Activated naive CD4-positive, alpha-beta T cell treated with anti-CD3 and anti-CD28 coated beads for 36 hours (primary cell): Measurements from ENCODE around the gene PPM1L. TPM values are rescaled to one million over a fixed set of nuclear protein-coding genes. Genes with fewer than 3 reads are reported as not detected.

ENCODE experiments used
- CTCF ChIA-PET: fragments of 350-600 bp; sonication (Branson Sonifier 250); formaldehyde crosslinking; loops from one replicate; lab custom pipeline; 2021; ENCODE audit warnings: antibody characterized with exemption; lab: Charles Lee
- DNase-seq: peaks from one replicate; pipeline ENCODE4 v3.0.0-alpha.2; 2020
- H3K27ac Mint-ChIP-seq: one replicate; pipeline ENCODE4 v1.8.0; 2021; ENCODE audit warnings: mild to moderate bottlenecking, mixed read lengths
- H3K27me3 Mint-ChIP-seq: one replicate; pipeline ENCODE4 v1.8.0; 2021; ENCODE audit warnings: low read depth, mixed read lengths
- H3K36me3 Mint-ChIP-seq: one replicate; pipeline ENCODE4 v1.8.0; 2021; ENCODE audit warnings: low read depth, mixed read lengths
- H3K4me1 Mint-ChIP-seq: one replicate; pipeline ENCODE4 v1.8.0; 2021; ENCODE audit warnings: low read depth, mixed read lengths
- H3K4me3 Mint-ChIP-seq: one replicate; pipeline ENCODE4 v1.8.0; 2021; ENCODE audit warnings: mild to moderate bottlenecking, moderate library complexity, mixed read lengths
- H3K9me3 Mint-ChIP-seq: one replicate; pipeline ENCODE4 v1.8.0; 2021; ENCODE audit warnings: mixed read lengths
- intact Hi-C: fragments of 100-400 bp; cut with micrococcal nuclease; formaldehyde crosslinking; loops from one replicate; pipeline ENCODE4 v1.15.1; 2023
- total RNA-seq, 2 experiments: library from RNA; stranded (reverse); gene quantifications; one replicate each; pipeline ENCODE4 v1.2.3, GENCODE V29; 2021

PPM1L gene
- total RNA-seq, 2 experiments from 2014 or later, result 2.1 TPM

GRCh38 chr3:160747422-160747821 lies 8.6 kb upstream of the PPM1L start:
- Mint-ChIP-seq H3K27me3 (peaks cover 16% of the 10 kb centered on the region), H3K27ac (no peak overlapping the region), H3K4me3 (no peak overlapping the region), H3K36me3 (no peaks in the 10 kb centered on the region), H3K9me3 (no peaks in the 10 kb centered on the region), H3K4me1 (no peaks in the 10 kb centered on the region)
- no peak for DNase-seq
- CTCF ChIA-PET, result no interaction called here
- intact Hi-C loops, result no loop called here

DNA sequence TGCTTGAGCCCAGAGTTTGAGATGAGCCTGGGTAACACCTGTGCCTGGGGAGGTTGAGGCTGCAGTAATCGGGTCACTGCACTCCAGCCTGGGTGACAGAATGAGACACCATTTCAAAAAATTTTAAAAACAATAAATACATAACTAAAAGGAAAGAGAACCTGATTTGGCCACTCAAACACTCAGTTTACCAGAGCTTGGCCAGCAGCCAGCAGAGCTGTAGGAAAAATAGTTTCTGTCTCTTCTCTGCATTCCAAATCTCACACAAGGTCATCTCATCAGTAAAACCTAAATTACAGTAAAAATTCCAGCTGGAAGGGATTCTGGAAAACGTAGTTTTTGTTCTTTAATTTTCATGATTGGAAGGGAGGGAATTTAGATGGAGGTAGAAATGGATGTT lies 7.8 kb upstream of the PPM1L start:
- intact Hi-C loops, result no loop called here
- CTCF ChIA-PET, result no interaction called here
- DNase-seq, result no peak
- Mint-ChIP-seq H3K36me3 (no peaks in the 10 kb centered on the region), H3K27ac (no peak overlapping the region), H3K4me3 (no peak overlapping the region), H3K4me1 (no peaks in the 10 kb centered on the region), H3K27me3 (peaks cover 8% of the 10 kb centered on the region), H3K9me3 (no peaks in the 10 kb centered on the region)

DNA sequence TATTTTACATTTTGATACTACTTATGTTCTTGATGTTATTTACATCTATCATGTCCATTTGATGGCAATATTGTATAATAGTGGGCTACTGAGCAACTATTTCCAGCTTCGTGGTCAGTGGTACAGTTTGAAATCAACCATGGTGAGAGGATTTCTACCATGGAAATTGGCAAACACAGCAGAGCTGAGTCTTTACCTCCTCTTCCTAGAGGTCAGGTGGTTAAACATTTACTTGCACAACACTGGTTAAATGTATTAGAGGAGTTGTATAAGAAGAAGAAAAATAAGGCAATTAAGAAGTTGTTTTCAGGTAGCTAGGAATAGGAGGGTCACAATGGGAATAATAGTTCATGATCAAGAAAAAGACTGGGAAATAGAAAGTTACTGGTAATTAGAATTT lies 7.2 kb upstream of the PPM1L start:
- H3K27me3 Mint-ChIP-seq, result peaks cover 5% of the 10 kb centered on the region
- H3K9me3 Mint-ChIP-seq, result no peaks in the 10 kb centered on the region
- H3K4me3 Mint-ChIP-seq, result no peak overlapping the region
- intact Hi-C loops, result no loop called here
- H3K4me1 Mint-ChIP-seq, result peaks cover under 1% of the 10 kb centered on the region
- no peak overlapping the region for H3K27ac Mint-ChIP-seq
- no peaks in the 10 kb centered on the region for H3K36me3 Mint-ChIP-seq
- CTCF ChIA-PET, result no interaction called here
- no peak for DNase-seq

DNA sequence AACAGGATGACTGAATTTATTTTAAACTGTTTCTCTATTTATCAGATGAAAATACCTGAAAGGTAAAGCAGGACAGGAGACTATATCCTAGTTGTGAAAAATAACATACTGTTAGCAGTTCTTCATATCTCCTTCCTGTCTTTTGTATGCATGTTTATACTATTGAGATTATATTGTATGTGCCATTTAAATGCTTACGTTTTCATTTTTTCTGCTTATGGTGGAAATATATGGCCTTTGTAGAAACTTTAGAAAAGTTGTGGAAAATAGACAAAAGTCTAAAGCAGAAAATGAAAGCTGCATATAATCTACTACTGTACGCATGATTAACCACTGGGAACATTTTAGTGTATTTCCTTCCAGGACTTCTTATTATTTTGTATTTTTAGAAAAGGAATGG lies 2.1 kb upstream of the PPM1L start:
- Mint-ChIP-seq H3K27me3 (peaks cover 11% of the 10 kb centered on the region), H3K36me3 (peaks cover 1% of the 10 kb centered on the region), H3K9me3 (no peaks in the 10 kb centered on the region), H3K4me3 (peak overlapping the region; percentile 86), H3K27ac (no peak overlapping the region), H3K4me1 (peaks cover 23% of the 10 kb centered on the region)
- CTCF ChIA-PET, result no interaction called here
- intact Hi-C loops, result no loop called here
- no peak for DNase-seq

GRCh38 chr3:160754371-160754854 lies 1.6 kb upstream of the PPM1L start:
- Mint-ChIP-seq H3K9me3 (no peaks in the 10 kb centered on the region), H3K36me3 (peaks cover 1% of the 10 kb centered on the region), H3K4me3 (peak overlapping the region; percentile 86), H3K27me3 (peaks cover 11% of the 10 kb centered on the region), H3K27ac (peak overlapping the region; percentile 86), H3K4me1 (peaks cover 23% of the 10 kb centered on the region)
- CTCF ChIA-PET, result interaction anchor here (0.7 kb wide), 1 partner anchor 346 kb away, joined by 3 read pairs; no protein-coding TSS in a partner anchor
- intact Hi-C loops, result no loop called here
- DNase-seq, result peak; percentile 15

DNA sequence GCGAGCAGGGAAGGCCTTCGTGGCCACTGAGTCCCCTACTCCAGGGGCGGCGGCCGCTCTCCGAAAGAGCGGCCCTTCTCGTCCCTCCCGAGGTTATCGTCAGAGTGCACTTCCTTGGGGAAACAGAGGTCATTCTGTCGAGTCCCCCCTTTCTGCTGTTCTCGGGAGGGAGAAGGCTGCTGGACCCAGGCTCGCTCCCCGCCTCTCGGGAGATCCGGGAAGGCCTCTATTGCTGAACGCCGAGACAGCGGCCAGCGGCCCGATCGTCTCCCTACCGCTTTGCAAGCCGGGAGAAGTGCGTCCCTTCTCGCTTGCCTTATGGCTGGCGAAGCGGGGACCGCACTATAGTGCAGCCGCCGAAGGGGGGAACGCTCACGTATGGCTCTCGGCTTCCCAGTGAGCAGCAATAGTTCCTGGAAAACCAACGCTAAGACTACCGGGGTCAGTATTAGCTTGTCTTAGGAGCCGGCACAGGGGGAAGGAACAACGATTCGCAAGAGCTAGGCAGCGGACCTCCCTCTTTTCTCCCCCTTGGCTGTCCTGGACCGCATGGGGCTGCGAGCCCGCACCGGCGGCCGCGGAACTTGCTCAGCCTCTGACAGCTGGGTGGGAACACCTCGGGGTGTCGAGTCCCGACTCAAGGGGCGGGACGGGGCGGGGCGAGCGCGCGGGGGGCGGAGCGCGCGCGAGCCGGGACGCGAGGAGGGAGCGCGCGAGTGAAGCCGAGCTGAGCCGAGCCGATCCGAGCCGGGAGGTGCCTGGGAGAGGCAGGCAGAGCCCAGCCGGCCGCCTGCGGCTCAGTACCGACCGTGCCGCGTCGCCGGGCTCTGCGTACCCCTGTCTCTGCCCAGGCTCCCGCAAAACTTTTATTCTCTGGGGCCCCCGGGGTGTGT lies 930 bp upstream of the PPM1L start:
- Mint-ChIP-seq H3K4me3 (peak overlapping the region; percentile 86), H3K36me3 (peaks cover 1% of the 10 kb centered on the region), H3K27me3 (peaks cover 12% of the 10 kb centered on the region), H3K4me1 (peaks cover 23% of the 10 kb centered on the region), H3K9me3 (no peaks in the 10 kb centered on the region), H3K27ac (peak overlapping the region; percentile 86)
- CTCF ChIA-PET, result interaction anchor here (0.6 to 0.7 kb wide), 3 partner anchors 173 to 345 kb away, joined by 3 to 4 read pairs (median 3); no protein-coding TSS in a partner anchor
- intact Hi-C loops, result loop anchor here (1.0 to 5.0 kb wide), 8 partner anchors 46 to 528 kb away; partner anchors contain the start of genes C3orf80, IFT80, KPNA4 and NMD3
- DNase-seq, result peak; percentile 90

DNA sequence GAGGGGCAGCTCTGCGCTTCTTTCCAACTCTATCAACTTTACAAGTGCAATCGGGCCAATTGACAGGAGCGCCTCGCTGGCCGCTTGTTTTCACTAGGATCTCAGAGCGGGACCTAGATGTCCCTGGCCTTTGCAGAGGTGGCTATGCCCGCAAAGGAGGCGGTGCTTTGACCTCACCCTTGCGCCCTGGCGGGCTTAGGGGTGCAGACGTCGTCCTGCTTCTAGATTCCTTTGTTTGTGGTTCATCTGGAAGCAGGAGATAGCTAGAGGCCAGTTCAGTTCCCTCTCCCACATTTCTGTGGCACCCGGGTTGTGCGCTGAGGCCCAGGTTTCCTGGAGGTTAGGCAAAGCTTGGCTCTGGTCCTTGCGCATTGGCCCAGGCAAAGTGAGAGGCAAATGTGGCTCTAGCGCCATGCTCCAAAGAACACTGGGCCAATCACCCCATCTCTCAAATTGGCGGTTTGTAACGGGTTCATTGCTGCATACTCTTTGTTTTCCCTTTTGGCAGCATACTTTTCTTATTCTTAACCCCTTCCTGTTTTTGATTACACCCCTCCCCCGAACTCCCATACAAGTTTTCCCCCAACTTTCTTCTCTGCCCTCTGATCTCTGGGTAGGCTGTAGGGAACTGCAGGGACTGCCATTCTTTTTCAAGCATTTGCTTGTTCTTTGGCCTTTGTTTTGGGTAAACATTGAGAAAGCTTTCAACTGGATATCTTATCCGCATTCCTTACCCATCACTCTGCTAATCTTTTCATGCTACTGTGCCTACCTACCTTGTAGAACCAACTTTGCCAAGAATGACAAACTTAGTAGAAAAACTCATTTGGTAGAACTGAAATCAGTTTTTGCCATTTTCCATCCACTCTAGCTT lies 1.4 kb downstream of the PPM1L start:
- Mint-ChIP-seq H3K27me3 (peaks cover 18% of the 10 kb centered on the region), H3K4me3 (peak overlapping the region; percentile 86), H3K27ac (no peak overlapping the region), H3K36me3 (peaks cover 1% of the 10 kb centered on the region), H3K4me1 (peaks cover 23% of the 10 kb centered on the region), H3K9me3 (no peaks in the 10 kb centered on the region)
- intact Hi-C loops, result loop anchor here (5.0 kb wide), 2 partner anchors 170 to 530 kb away; partner anchors contain the start of gene C3orf80
- DNase-seq, result no peak
- CTCF ChIA-PET, result interaction anchor here (0.7 to 1.2 kb wide), 3 partner anchors 68 to 184 kb away, joined by 3 read pairs; no protein-coding TSS in a partner anchor

DNA sequence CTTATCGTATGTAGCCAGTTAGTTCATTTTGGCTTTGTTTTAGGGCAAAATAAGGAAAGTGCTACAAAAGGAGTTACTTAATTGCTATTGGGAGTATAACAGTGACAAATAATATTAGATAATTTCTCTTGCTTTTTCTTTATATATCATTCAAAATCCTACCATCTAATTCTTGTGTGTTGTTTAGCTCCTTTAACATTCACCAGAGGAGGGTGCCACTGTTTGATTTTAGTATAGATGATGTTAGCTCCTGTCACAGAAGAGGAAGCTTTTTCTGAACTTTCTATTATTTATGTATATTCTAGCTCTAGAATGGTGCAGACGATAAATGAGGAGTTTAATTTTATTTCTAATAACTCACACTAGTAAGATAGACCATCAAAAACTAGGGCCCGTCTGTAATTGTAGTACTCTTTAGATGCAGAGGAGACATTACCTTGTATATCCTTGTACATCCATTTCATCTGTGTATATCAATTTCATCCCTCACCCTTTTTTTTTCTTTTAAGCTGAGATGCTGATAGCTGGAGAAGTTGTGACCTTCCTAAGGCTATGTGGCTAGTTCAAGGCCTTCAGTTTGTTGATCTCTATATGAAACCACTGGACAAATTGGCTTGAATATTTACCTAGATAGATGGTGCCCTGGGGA lies 3.0 kb downstream of the PPM1L start:
- Mint-ChIP-seq H3K27ac (no peak overlapping the region), H3K9me3 (no peaks in the 10 kb centered on the region), H3K36me3 (peaks cover 1% of the 10 kb centered on the region), H3K27me3 (peaks cover 23% of the 10 kb centered on the region), H3K4me3 (no peak overlapping the region), H3K4me1 (peaks cover 20% of the 10 kb centered on the region)
- CTCF ChIA-PET, result interaction anchor here (0.6 to 1.2 kb wide), 3 partner anchors 32 to 182 kb away, joined by 3 read pairs; no protein-coding TSS in a partner anchor
- intact Hi-C loops, result loop anchor here (5.0 kb wide), 2 partner anchors 168 to 532 kb away; partner anchors contain the start of gene C3orf80
- no peak for DNase-seq

- Mint-ChIP-seq H3K4me1 (no peaks in the 10 kb centered on the region), H3K9me3 (no peaks in the 10 kb centered on the region), H3K36me3 (no peaks in the 10 kb centered on the region), H3K27ac (no peak overlapping the region), H3K27me3 (peaks cover 12% of the 10 kb centered on the region), H3K4me3 (no peak overlapping the region)
- intact Hi-C loops, result no loop called here
- CTCF ChIA-PET, result interaction anchor here (1.5 kb wide), 1 partner anchor 76 kb away, joined by 3 read pairs; no protein-coding TSS in a partner anchor
- no peak for DNase-seq
These were observed 7.0 kb downstream of the PPM1L start for GRCh38 chr3:160763073-160763472.

DNA sequence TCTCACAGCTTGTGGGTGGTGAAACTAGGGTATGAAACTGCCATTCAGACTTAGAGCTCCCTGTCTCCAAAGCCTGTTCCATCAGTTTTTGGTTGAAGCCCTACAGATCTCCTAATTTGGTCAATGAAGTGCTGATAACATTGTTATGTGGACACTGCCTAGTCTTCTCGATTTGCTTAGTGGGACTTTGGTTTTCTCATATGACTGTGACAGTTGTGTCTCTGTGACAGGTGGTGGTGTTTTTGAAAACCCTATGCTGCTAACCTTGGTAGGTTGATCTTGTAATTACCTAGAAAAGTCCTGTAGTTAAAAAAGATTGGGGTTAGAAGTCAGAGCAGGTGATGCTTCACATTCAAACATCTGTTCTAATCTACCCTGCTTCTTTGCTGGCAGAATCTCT lies 9.2 kb downstream of the PPM1L start:
- DNase-seq, result no peak
- no peaks in the 10 kb centered on the region for H3K9me3 Mint-ChIP-seq
- H3K27ac Mint-ChIP-seq, result no peak overlapping the region
- H3K4me1 Mint-ChIP-seq, result no peaks in the 10 kb centered on the region
- CTCF ChIA-PET, result no interaction called here
- H3K4me3 Mint-ChIP-seq, result no peak overlapping the region
- intact Hi-C loops, result no loop called here
- H3K36me3 Mint-ChIP-seq, result no peaks in the 10 kb centered on the region
- H3K27me3 Mint-ChIP-seq, result peaks cover 10% of the 10 kb centered on the region

DNA sequence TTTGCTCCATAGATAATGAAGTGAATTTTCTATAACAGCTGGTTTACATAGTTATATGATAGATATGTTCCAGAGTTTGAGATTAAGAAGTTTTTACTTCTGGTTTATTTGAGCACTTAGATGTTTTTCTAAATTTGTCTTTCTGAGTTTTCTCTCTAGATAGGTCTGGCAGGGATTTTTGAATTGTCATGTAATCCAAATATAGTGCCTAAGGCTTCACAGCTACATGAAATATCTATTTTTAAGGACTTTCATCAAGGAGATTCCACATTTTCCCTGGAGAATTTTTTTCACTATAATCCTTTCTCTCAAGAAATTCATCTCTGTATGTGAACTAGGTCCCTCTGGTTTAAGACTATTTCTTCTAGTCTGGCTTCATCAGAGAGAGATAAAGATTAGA lies 12.0 kb downstream of the PPM1L start:
- intact Hi-C loops, result no loop called here
- CTCF ChIA-PET, result no interaction called here

More for the DNA sequence above, 12.0 kb downstream of the PPM1L start:
- Mint-ChIP-seq H3K27ac (no peak overlapping the region), H3K27me3 (peaks cover 4% of the 10 kb centered on the region), H3K9me3 (no peaks in the 10 kb centered on the region), H3K36me3 (no peaks in the 10 kb centered on the region), H3K4me3 (no peak overlapping the region), H3K4me1 (no peaks in the 10 kb centered on the region)
- DNase-seq, result no peak
